Endothelial cell of umbilical vein (primary cell): ENCODE data around the gene NOTCH1. TPM values are rescaled to one million over a fixed set of nuclear protein-coding genes. Genes with fewer than 3 reads are reported as not detected.

ENCODE experiments used
- BruUV-seq: library from RNA; stranded (reverse); fragments of 400-500 nt; replicated peaks from 2 replicates; lab custom pipeline; 2021; lab: Mats Ljungman, UMichigan
- CTCF ChIA-PET: fragments of 300-600, 350-600 bp; sonication (Branson Sonifier 250); formaldehyde crosslinking; loops from one replicate; lab custom pipeline; 2021; ENCODE audit warnings: antibody characterized with exemption, inconsistent platforms; lab: Charles Lee
- POLR2A ChIA-PET: fragments of 300-600, 350-600 bp; sonication (Branson Sonifier 250); formaldehyde crosslinking; loops from one replicate; lab custom pipeline; 2021; ENCODE audit warnings: antibody characterized with exemption, inconsistent platforms; lab: Charles Lee
- DNase-seq: peaks from one replicate; pipeline ENCODE4 v3.0.0-alpha.2; 2011; ENCODE audit warnings: low read depth, low spot score
- FAIRE-seq: peaks from 2 replicates; lab custom pipeline; 2011; peaks lifted over from hg19 to GRCh38; lab: Jason Lieb, UNC
- H2AFZ ChIP-seq: 2 replicates; pipeline ENCODE4 v1.6.0; 2012; ENCODE audit warnings: low read depth, low read length, control low read depth, inconsistent platforms
- H3K27ac ChIP-seq: 2 replicates; pipeline ENCODE4 v1.5.1; 2011; ENCODE audit warnings: low read depth, mild to moderate bottlenecking, control low read depth, low read length, moderate library complexity; ENCODE audit not compliant: insufficient read depth
- H3K27me3 ChIP-seq, 2 experiments: 2 replicates each; pipeline versions ENCODE4 v1.6.0 to v1.6.1; 2011; ENCODE audit warnings: low read length in 2 of 2, mixed read lengths in 1 of 2; ENCODE audit not compliant: control insufficient read depth in 2 of 2, insufficient read depth in 2 of 2
- H3K36me3 ChIP-seq, 2 experiments: 2 replicates in 1 of 2; 3 replicates in 1 of 2; pipeline ENCODE4 v1.5.1; 2011; ENCODE audit warnings: low read length in 2 of 2, mild to moderate bottlenecking in 1 of 2, moderate library complexity in 1 of 2; ENCODE audit not compliant: control insufficient read depth in 2 of 2, insufficient read depth in 2 of 2; ENCODE audit errors: extremely low read depth in 1 of 2
- H3K4me1 ChIP-seq: 3 replicates; pipeline ENCODE4 v1.5.1; 2011; ENCODE audit warnings: mild to moderate bottlenecking, low read length; ENCODE audit not compliant: control insufficient read depth, insufficient read depth; ENCODE audit errors: extremely low read depth
- H3K4me2 ChIP-seq: 2 replicates; pipeline ENCODE4 v1.6.1; 2011; ENCODE audit warnings: low read length, control low read depth, mixed read lengths; ENCODE audit not compliant: insufficient read depth
- H3K4me3 ChIP-seq, 3 experiments: fragments of 200-600 bp in 1 of 3; sonication (generic), shearing (Covaris generic) in 1 of 3; replicated peaks in 1 of 3; 2 replicates each; pipeline ENCODE4 v1.5.1; 2011 to 2016; ENCODE audit warnings: control low read depth in 3 of 3, low read length in 3 of 3, mild to moderate bottlenecking in 2 of 3, inconsistent platforms in 1 of 3, low read depth in 1 of 3, moderate library complexity in 1 of 3; ENCODE audit not compliant: insufficient read depth in 1 of 3
- H3K79me2 ChIP-seq: 2 replicates; pipeline ENCODE4 v1.6.0; 2012; ENCODE audit warnings: low read length, inconsistent platforms; ENCODE audit not compliant: control insufficient read depth, insufficient read depth
- H3K9ac ChIP-seq: replicated peaks from 2 replicates; pipeline ENCODE3; 2011; ENCODE audit warnings: low read length, control low read depth; ENCODE audit not compliant: insufficient read depth; ENCODE audit errors: extremely low read depth
- H3K9me1 ChIP-seq: replicated peaks from 3 replicates; pipeline ENCODE4 v1.6.0; 2011; ENCODE audit warnings: mild to moderate bottlenecking, low read length; ENCODE audit not compliant: control insufficient read depth, insufficient read depth; ENCODE audit errors: extremely low read depth
- H3K9me3 ChIP-seq: replicated peaks from 2 replicates; pipeline ENCODE4 v1.5.1; 2012; ENCODE audit warnings: low read length, inconsistent platforms; ENCODE audit not compliant: control insufficient read depth, insufficient read depth
- H4K20me1 ChIP-seq: replicated peaks from 2 replicates; pipeline ENCODE3; 2011; ENCODE audit warnings: mild to moderate bottlenecking, low read length; ENCODE audit not compliant: control insufficient read depth, insufficient read depth; ENCODE audit errors: extremely low read depth
- EZH2 ChIP-seq: IDR thresholded peaks from 2 replicates; pipeline ENCODE4 v1.6.1; 2012; ENCODE audit warnings: borderline replicate concordance, low read depth, mild to moderate bottlenecking, moderate library complexity, low read length, inconsistent platforms; ENCODE audit not compliant: severe bottlenecking
- FOS ChIP-seq: IDR thresholded peaks from 2 replicates; pipeline ENCODE4 v1.6.1; 2011; ENCODE audit warnings: mild to moderate bottlenecking, low read length, moderate library complexity, borderline replicate concordance; ENCODE audit not compliant: insufficient read depth
- GATA2 ChIP-seq: IDR thresholded peaks from 2 replicates; pipeline ENCODE4 v1.7.0; 2011; ENCODE audit warnings: low read depth, mild to moderate bottlenecking, moderate library complexity, mixed read lengths, low read length; ENCODE audit not compliant: insufficient read length, insufficient read depth
- JUN ChIP-seq: IDR thresholded peaks from 2 replicates; pipeline ENCODE4 v1.6.1; 2011; ENCODE audit warnings: borderline replicate concordance, low read depth; ENCODE audit not compliant: insufficient read length, insufficient read depth
- MYC ChIP-seq: IDR thresholded peaks from one replicate; pipeline ENCODE4 v1.6.1; 2011; ENCODE audit warnings: mild to moderate bottlenecking, low read depth, low read length
- POLR2A ChIP-seq: IDR thresholded peaks from 2 replicates; pipeline ENCODE4 v1.6.1; 2012; ENCODE audit warnings: low read depth, mild to moderate bottlenecking, control low read depth, low read length
- POLR2AphosphoS5 ChIP-seq: IDR thresholded peaks from 2 replicates; pipeline ENCODE4 v1.6.1; 2012; ENCODE audit warnings: low read depth, mild to moderate bottlenecking, control low read depth, low read length, moderate library complexity; ENCODE audit not compliant: insufficient read depth
- dilution Hi-C: fragments of 300-500 bp; cut with MboI; formaldehyde crosslinking; loops from one replicate; pipeline ENCODE4 v1.15.0; 2019; ENCODE audit warnings: low sequenced_read_pairs; ENCODE audit not compliant: extremely low pct_ligation_motif_present
- intact Hi-C: fragments of 100-400 bp; cut with micrococcal nuclease; formaldehyde crosslinking; loops from one replicate; pipeline ENCODE4 v1.10.0; 2022
- polyA plus RNA-seq, 4 experiments: library from polyadenylated mRNA; depleted of rRNA in 3 of 4; stranded (reverse) in 3 of 4; unstranded in 1 of 4; fragments of >200 nt; gene quantifications; 2 replicates each; pipeline versions ENCODE4 v1.2.1 to v1.2.3, GENCODE V29; 2011 to 2012; ENCODE audit warnings: missing spikeins in 1 of 4
- total RNA-seq: library from RNA; stranded (reverse); gene quantifications from 2 replicates; pipeline ENCODE4 v1.2.3, GENCODE V29; 2021
- TF ChIP-seq, protein P1 (sequence below): IDR thresholded peaks from 2 replicates; pipeline ENCODE4 v1.6.1; 2011; ENCODE audit not compliant: insufficient read depth, insufficient read length
- TF ChIP-seq, protein P2 (sequence below), 2 donors: IDR thresholded peaks; 1 replicate in 1 of 2; 2 replicates in 1 of 2; pipeline ENCODE4 v1.5.1; 2011; ENCODE audit warnings: low read length in 2 of 2, mild to moderate bottlenecking in 2 of 2, moderate library complexity in 2 of 2, control low read depth in 1 of 2, inconsistent platforms in 1 of 2, low read depth in 1 of 2; ENCODE audit not compliant: insufficient read depth in 1 of 2; ENCODE audit errors: extremely low read depth in 1 of 2

Gene NOTCH1
- total and polyA plus RNA-seq, 2 donors (not counting 3 experiments of a cell fraction or from before 2014, with no cell fraction given), result 31.7 to 153 TPM

GRCh38 chr9:136525841-136526499 is 19.9 kb downstream of the NOTCH1 start:
- H3K4me1 ChIP-seq, result peaks cover 26% of the 10 kb centered on the region
- TF ChIP-seq, protein P1, sequence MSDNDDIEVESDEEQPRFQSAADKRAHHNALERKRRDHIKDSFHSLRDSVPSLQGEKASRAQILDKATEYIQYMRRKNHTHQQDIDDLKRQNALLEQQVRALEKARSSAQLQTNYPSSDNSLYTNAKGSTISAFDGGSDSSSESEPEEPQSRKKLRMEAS, result no peak
- TF ChIP-seq POLR2AphosphoS5 (no peak), JUN (no peak), POLR2A (no peak), GATA2 (no peak), FOS (no peak), EZH2 (no peak), MYC (no peak)
- TF ChIP-seq, protein P2, sequence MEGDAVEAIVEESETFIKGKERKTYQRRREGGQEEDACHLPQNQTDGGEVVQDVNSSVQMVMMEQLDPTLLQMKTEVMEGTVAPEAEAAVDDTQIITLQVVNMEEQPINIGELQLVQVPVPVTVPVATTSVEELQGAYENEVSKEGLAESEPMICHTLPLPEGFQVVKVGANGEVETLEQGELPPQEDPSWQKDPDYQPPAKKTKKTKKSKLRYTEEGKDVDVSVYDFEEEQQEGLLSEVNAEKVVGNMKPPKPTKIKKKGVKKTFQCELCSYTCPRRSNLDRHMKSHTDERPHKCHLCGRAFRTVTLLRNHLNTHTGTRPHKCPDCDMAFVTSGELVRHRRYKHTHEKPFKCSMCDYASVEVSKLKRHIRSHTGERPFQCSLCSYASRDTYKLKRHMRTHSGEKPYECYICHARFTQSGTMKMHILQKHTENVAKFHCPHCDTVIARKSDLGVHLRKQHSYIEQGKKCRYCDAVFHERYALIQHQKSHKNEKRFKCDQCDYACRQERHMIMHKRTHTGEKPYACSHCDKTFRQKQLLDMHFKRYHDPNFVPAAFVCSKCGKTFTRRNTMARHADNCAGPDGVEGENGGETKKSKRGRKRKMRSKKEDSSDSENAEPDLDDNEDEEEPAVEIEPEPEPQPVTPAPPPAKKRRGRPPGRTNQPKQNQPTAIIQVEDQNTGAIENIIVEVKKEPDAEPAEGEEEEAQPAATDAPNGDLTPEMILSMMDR (IDR thresholded peaks at IDR 0.05; ENCODE audit: extremely low read depth in 1 of 2, insufficient read depth in 1 of 2, low read depth in 1 of 2, low read length in 2 of 2), result no peak
- no peak for DNase-seq
- no peak overlapping the region for H3K4me3 ChIP-seq
- intact Hi-C loops (no loop called here), dilution Hi-C loops (no loop called here)
- no peaks in the 10 kb centered on the region for H3K9me1 ChIP-seq
- no peaks in the 10 kb centered on the region for H3K27me3 ChIP-seq
- no peak overlapping the region for H2AFZ ChIP-seq
- no peak overlapping the region for H3K27ac ChIP-seq
- H3K9me3 ChIP-seq, result no peaks in the 10 kb centered on the region
- H3K79me2 ChIP-seq, result peaks cover 89% of the 10 kb centered on the region
- H3K9ac ChIP-seq, result no peak overlapping the region
- ChIA-PET CTCF (no interaction called here), POLR2A (no interaction called here)
- no TSS peak for BruUV-seq
- no peak for FAIRE-seq
- no peak overlapping the region for H3K4me2 ChIP-seq
- peaks cover 9 to 31% of the 10 kb centered on the region in 2 experiments for H3K36me3 ChIP-seq
- H4K20me1 ChIP-seq, result no peaks in the 10 kb centered on the region
